HG03520 (cell line): ENCODE data around the gene TWIST2.

Experiments
- ATAC-seq: cut with Tn5 transposase; IDR thresholded peaks from one replicate; pipeline ENCODE4 v1.9.1; 2021; ENCODE audit warnings: mild to moderate bottlenecking, moderate library complexity; ENCODE audit not compliant: unreplicated experiment

The TWIST2 gene

GRCh38 chr2:238872026-238872425 lies 24.1 kb downstream of the TWIST2 start:
- ATAC-seq = no peak

- ATAC-seq = no peak
Observed at GRCh38 chr2:238872628-238873380, 24.9 kb downstream of the TWIST2 start.

GRCh38 chr2:238873381-238873801 lies 25.5 kb downstream of the TWIST2 start:
- no peak for ATAC-seq

- no peak for ATAC-seq
Observed at GRCh38 chr2:238873841-238874240, 26.0 kb downstream of the TWIST2 start.

GRCh38 chr2:238874330-238875050 lies 26.6 kb downstream of the TWIST2 start:
- ATAC-seq = no peak

GRCh38 chr2:238875101-238875470 lies 27.2 kb downstream of the TWIST2 start:
- ATAC-seq = no peak

GRCh38 chr2:238875471-238876231 lies 27.8 kb downstream of the TWIST2 start:
- no peak for ATAC-seq

GRCh38 chr2:238876232-238876630 lies 28.3 kb downstream of the TWIST2 start:
- ATAC-seq = no peak

GRCh38 chr2:238878051-238878735 lies 30.3 kb downstream of the TWIST2 start:
- no peak for ATAC-seq

GRCh38 chr2:238879043-238879442 lies 31.2 kb downstream of the TWIST2 start:
- no peak for ATAC-seq

- no peak for ATAC-seq
Observed at GRCh38 chr2:238879621-238880377, 31.9 kb downstream of the TWIST2 start.

GRCh38 chr2:238881353-238882081 lies 33.6 kb downstream of the TWIST2 start:
- no peak for ATAC-seq

- ATAC-seq = no peak
Observed at GRCh38 chr2:238882082-238882755, 34.3 kb downstream of the TWIST2 start.

- no peak for ATAC-seq
Observed at GRCh38 chr2:238883421-238883901, 35.6 kb downstream of the TWIST2 start.

GRCh38 chr2:238884122-238884811 lies 36.4 kb downstream of the TWIST2 start:
- no peak for ATAC-seq

GRCh38 chr2:238884812-238885408 lies 37.0 kb downstream of the TWIST2 start:
- ATAC-seq = no peak

GRCh38 chr2:238886453-238887094 lies 38.7 kb downstream of the TWIST2 start:
- no peak for ATAC-seq
